CD1c-positive myeloid dendritic cell (primary cell): ENCODE measurements around the gene ZSCAN16.

Experiments used
- DNase-seq: peaks from one replicate; pipeline ENCODE4 v3.0.0-alpha.2; 2016; ENCODE audit errors: extremely low spot score

Gene ZSCAN16

GRCh38 chr6:28172006-28172405, 47.6 kb downstream of the ZSCAN16 start:
- DNase-seq = no peak

- no peak for DNase-seq
Measured at GRCh38 chr6:28176373-28176772, 52.0 kb downstream of the ZSCAN16 start.
